Mucosa of rectum (tissue), 2 donors: ENCODE results near the gene RPS6KL1.
A peak's percentile ranks its signal among the peaks of the same experiment; 100 is the strongest.

Experiments
- H3K27ac ChIP-seq, 2 donors: one replicate each; pipeline ENCODE4 v1.7.0; 2013; ENCODE audit warnings: inconsistent platforms in 2 of 2, low read depth in 2 of 2, low read length in 2 of 2
- H3K27me3 ChIP-seq, 2 donors: one replicate each; pipeline ENCODE4 v1.7.0; 2013; ENCODE audit warnings: low read length in 2 of 2; ENCODE audit not compliant: control insufficient read depth in 2 of 2, insufficient read depth in 2 of 2
- H3K36me3 ChIP-seq, 2 donors: one replicate each; pipeline ENCODE4 v1.7.0; 2013; ENCODE audit warnings: low read length in 2 of 2; ENCODE audit not compliant: control insufficient read depth in 2 of 2, insufficient read depth in 2 of 2
- H3K4me1 ChIP-seq, 2 donors: one replicate each; pipeline ENCODE4 v1.7.0; 2013; ENCODE audit warnings: low read length in 2 of 2, mild to moderate bottlenecking in 1 of 2; ENCODE audit not compliant: control insufficient read depth in 2 of 2, insufficient read depth in 2 of 2
- H3K4me3 ChIP-seq, 2 donors: one replicate each; pipeline ENCODE4 v1.7.0; 2013; ENCODE audit warnings: low read length in 2 of 2
- H3K9ac ChIP-seq, 2 donors: one replicate each; pipeline ENCODE4 v1.7.0; 2013; ENCODE audit warnings: low read length in 2 of 2, low read depth in 1 of 2, mild to moderate bottlenecking in 1 of 2
- H3K9me3 ChIP-seq, 2 donors: one replicate each; pipeline ENCODE4 v1.7.0; 2013; ENCODE audit warnings: low read length in 2 of 2; ENCODE audit not compliant: control insufficient read depth in 2 of 2
- donor health status: healthy.
- donor health status: Normal muscosa, but diverticular disease.

RPS6KL1 gene

GRCh38 chr14:74922752-74923401 lies at the start of gene RPS6KL1:
RPS6KL1 (minus strand) TSS chr14:74923260; CDS start chr14:74921541, 1,719 bp downstream.
- Histone ChIP-seq H3K27me3 (peaks cover 3% of the 10 kb centered on the region in 2 donors), H3K4me3 (peak within 1 kb of the TSS; percentile 70 to 81), H3K9ac (peak within 1 kb of the TSS; percentile 63 to 89), H3K27ac (no peak within 1 kb of the TSS), H3K9me3 (no peaks in the 10 kb centered on the region), H3K4me1 (peaks cover 0 to 7% of the 10 kb centered on the region in 2 donors), H3K36me3 (no peaks in the 10 kb centered on the region)

GRCh38 chr14:74968811-74969210 lies 45.8 kb upstream of the RPS6KL1 start:
- Histone ChIP-seq H3K9ac (no peak overlapping the region), H3K36me3 (no peaks in the 10 kb centered on the region), H3K9me3 (no peaks in the 10 kb centered on the region), H3K4me1 (no peaks in the 10 kb centered on the region), H3K27ac (no peak overlapping the region), H3K27me3 (peaks cover 0 to 2% of the 10 kb centered on the region in 2 donors), H3K4me3 (no peak overlapping the region)

- Histone ChIP-seq H3K36me3 (no peaks in the 10 kb centered on the region), H3K9ac (no peak overlapping the region), H3K27me3 (peaks cover 0 to 2% of the 10 kb centered on the region in 2 donors), H3K27ac (no peak overlapping the region), H3K4me3 (no peak overlapping the region), H3K4me1 (no peaks in the 10 kb centered on the region), H3K9me3 (no peaks in the 10 kb centered on the region)
These were observed 42.6 kb upstream of the RPS6KL1 start for GRCh38 chr14:74965486-74966153.

GRCh38 chr14:74964787-74965485 lies 41.9 kb upstream of the RPS6KL1 start:
- Histone ChIP-seq H3K9me3 (no peaks in the 10 kb centered on the region), H3K4me1 (no peaks in the 10 kb centered on the region), H3K9ac (no peak overlapping the region), H3K27me3 (peaks cover 0 to 2% of the 10 kb centered on the region in 2 donors), H3K36me3 (no peaks in the 10 kb centered on the region), H3K4me3 (no peak overlapping the region), H3K27ac (no peak overlapping the region)

GRCh38 chr14:74963705-74964271 lies 40.7 kb upstream of the RPS6KL1 start:
- Histone ChIP-seq H3K4me1 (no peaks in the 10 kb centered on the region), H3K9me3 (no peaks in the 10 kb centered on the region), H3K27me3 (peaks cover 0 to 2% of the 10 kb centered on the region in 2 donors), H3K27ac (no peak overlapping the region), H3K9ac (no peak overlapping the region), H3K36me3 (no peaks in the 10 kb centered on the region), H3K4me3 (no peak overlapping the region)

GRCh38 chr14:74963178-74963704 lies 40.2 kb upstream of the RPS6KL1 start:
- no peak overlapping the region for H3K9ac ChIP-seq
- H3K36me3 ChIP-seq, result no peaks in the 10 kb centered on the region
- H3K27me3 ChIP-seq, result peaks cover 0 to 2% of the 10 kb centered on the region in 2 donors
- no peak overlapping the region for H3K4me3 ChIP-seq
- no peaks in the 10 kb centered on the region for H3K4me1 ChIP-seq
- H3K9me3 ChIP-seq, result no peaks in the 10 kb centered on the region
- H3K27ac ChIP-seq, result no peak overlapping the region

- H3K4me1 ChIP-seq, result no peaks in the 10 kb centered on the region
- no peaks in the 10 kb centered on the region for H3K9me3 ChIP-seq
- no peaks in the 10 kb centered on the region for H3K36me3 ChIP-seq
- H3K9ac ChIP-seq, result no peak overlapping the region
- peaks cover 0 to 2% of the 10 kb centered on the region in 2 donors for H3K27me3 ChIP-seq
- H3K4me3 ChIP-seq, result no peak overlapping the region
- H3K27ac ChIP-seq, result no peak overlapping the region
These were observed 39.4 kb upstream of the RPS6KL1 start for GRCh38 chr14:74962493-74962892.

GRCh38 chr14:74962046-74962445 lies 39.0 kb upstream of the RPS6KL1 start:
- H3K4me1 ChIP-seq, result no peaks in the 10 kb centered on the region
- no peak overlapping the region for H3K4me3 ChIP-seq
- H3K27me3 ChIP-seq, result peaks cover 0 to 2% of the 10 kb centered on the region in 2 donors
- no peaks in the 10 kb centered on the region for H3K36me3 ChIP-seq
- H3K27ac ChIP-seq, result no peak overlapping the region
- H3K9ac ChIP-seq, result no peak overlapping the region
- H3K9me3 ChIP-seq, result no peaks in the 10 kb centered on the region

GRCh38 chr14:74961238-74961911 lies 38.3 kb upstream of the RPS6KL1 start:
- no peaks in the 10 kb centered on the region for H3K4me1 ChIP-seq
- H3K27ac ChIP-seq, result no peak overlapping the region
- no peak overlapping the region for H3K9ac ChIP-seq
- H3K4me3 ChIP-seq, result no peak overlapping the region
- peaks cover 0 to 2% of the 10 kb centered on the region in 2 donors for H3K27me3 ChIP-seq
- no peaks in the 10 kb centered on the region for H3K36me3 ChIP-seq
- no peaks in the 10 kb centered on the region for H3K9me3 ChIP-seq
